ENCODE measurements around the gene UPB1. TPM values are rescaled to one million over a fixed set of nuclear protein-coding genes. Genes with fewer than 3 reads are reported as not detected.
A peak's percentile ranks its signal among the peaks of the same experiment; 100 is the strongest.

UPB1 gene
- total and polyA plus RNA-seq, 9 of the 15 experiments (the other 6 are each of a cell fraction or from before 2014, with no cell fraction given) = 0.06 to 0.11 TPM; not detected in 7

- no peak for TF ChIP-seq PTTG1 (tag; IDR thresholded peaks at IDR 0.05; ENCODE audit: low read depth)
- no peak for TF ChIP-seq FOXJ2 (tag; IDR thresholded peaks at IDR 0.05)
- TF ChIP-seq, protein P1, sequence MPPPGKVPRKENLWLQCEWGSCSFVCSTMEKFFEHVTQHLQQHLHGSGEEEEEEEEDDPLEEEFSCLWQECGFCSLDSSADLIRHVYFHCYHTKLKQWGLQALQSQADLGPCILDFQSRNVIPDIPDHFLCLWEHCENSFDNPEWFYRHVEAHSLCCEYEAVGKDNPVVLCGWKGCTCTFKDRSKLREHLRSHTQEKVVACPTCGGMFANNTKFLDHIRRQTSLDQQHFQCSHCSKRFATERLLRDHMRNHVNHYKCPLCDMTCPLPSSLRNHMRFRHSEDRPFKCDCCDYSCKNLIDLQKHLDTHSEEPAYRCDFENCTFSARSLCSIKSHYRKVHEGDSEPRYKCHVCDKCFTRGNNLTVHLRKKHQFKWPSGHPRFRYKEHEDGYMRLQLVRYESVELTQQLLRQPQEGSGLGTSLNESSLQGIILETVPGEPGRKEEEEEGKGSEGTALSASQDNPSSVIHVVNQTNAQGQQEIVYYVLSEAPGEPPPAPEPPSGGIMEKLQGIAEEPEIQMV (tag; conservative IDR thresholded peaks at IDR 0.05; ENCODE audit: low read depth) = no peak
- TF ChIP-seq TRIM28 (IDR thresholded peaks at IDR 0.05) = 0 out of 2 replicates have a peak, but pooled peaks have one; percentile 45
- no peak for TF ChIP-seq CBX8 (IDR thresholded peaks at IDR 0.05; ENCODE audit: borderline replicate concordance, extremely low read depth, low read depth, low read length, poor library complexity, severe bottlenecking)
- TF ChIP-seq PBX2 (CRISPR knock-in tag; IDR thresholded peaks at IDR 0.05; ENCODE audit: low read depth) = no peak
- peak; percentile 43 for TF ChIP-seq PBX2 (tag; conservative IDR thresholded peaks at IDR 0.05; ENCODE audit: low read depth)
- TF ChIP-seq ZKSCAN1 (IDR thresholded peaks at IDR 0.05; ENCODE audit: low read depth, low read length) = no peak
- no peak for TF ChIP-seq ZNF239 (CRISPR knock-in tag; IDR thresholded peaks at IDR 0.05)
- TF ChIP-seq ZNF695 (CRISPR knock-in tag; IDR thresholded peaks at IDR 0.05) = no peak
- TF ChIP-seq CHCHD3 (CRISPR knock-in tag; IDR thresholded peaks at IDR 0.05) = no peak
- TF ChIP-seq, protein P2, sequence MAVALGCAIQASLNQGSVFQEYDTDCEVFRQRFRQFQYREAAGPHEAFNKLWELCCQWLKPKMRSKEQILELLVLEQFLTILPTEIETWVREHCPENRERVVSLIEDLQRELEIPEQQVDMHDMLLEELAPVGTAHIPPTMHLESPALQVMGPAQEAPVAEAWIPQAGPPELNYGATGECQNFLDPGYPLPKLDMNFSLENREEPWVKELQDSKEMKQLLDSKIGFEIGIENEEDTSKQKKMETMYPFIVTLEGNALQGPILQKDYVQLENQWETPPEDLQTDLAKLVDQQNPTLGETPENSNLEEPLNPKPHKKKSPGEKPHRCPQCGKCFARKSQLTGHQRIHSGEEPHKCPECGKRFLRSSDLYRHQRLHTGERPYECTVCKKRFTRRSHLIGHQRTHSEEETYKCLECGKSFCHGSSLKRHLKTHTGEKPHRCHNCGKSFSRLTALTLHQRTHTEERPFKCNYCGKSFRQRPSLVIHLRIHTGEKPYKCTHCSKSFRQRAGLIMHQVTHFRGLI (CRISPR knock-in tag; IDR thresholded peaks at IDR 0.05) = no peak
- TF ChIP-seq ZNF699 (CRISPR knock-in tag; IDR thresholded peaks at IDR 0.05; ENCODE audit: insufficient replicate concordance) = no peak
- TF ChIP-seq, protein P3, sequence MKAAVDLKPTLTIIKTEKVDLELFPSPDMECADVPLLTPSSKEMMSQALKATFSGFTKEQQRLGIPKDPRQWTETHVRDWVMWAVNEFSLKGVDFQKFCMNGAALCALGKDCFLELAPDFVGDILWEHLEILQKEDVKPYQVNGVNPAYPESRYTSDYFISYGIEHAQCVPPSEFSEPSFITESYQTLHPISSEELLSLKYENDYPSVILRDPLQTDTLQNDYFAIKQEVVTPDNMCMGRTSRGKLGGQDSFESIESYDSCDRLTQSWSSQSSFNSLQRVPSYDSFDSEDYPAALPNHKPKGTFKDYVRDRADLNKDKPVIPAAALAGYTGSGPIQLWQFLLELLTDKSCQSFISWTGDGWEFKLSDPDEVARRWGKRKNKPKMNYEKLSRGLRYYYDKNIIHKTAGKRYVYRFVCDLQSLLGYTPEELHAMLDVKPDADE (conservative IDR thresholded peaks at IDR 0.05; ENCODE audit: control insufficient read depth, low read depth, low read length) = 0 out of 2 replicates have a peak, but pooled peaks have one; percentile 34
- TF ChIP-seq CBFA2T2 (conservative IDR thresholded peaks at IDR 0.05) = no peak
- TF ChIP-seq BRCA1 (IDR thresholded peaks at IDR 0.05) = no peak
- TF ChIP-seq BRCA1 (CRISPR knock-in tag; IDR thresholded peaks at IDR 0.05) = no peak
- TF ChIP-seq, protein P4, sequence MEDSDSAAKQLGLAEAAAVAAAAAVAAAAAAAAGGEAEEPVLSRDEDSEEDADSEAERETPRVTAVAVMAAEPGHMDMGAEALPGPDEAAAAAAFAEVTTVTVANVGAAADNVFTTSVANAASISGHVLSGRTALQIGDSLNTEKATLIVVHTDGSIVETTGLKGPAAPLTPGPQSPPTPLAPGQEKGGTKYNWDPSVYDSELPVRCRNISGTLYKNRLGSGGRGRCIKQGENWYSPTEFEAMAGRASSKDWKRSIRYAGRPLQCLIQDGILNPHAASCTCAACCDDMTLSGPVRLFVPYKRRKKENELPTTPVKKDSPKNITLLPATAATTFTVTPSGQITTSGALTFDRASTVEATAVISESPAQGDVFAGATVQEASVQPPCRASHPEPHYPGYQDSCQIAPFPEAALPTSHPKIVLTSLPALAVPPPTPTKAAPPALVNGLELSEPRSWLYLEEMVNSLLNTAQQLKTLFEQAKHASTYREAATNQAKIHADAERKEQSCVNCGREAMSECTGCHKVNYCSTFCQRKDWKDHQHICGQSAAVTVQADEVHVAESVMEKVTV (CRISPR knock-in tag; IDR thresholded peaks at IDR 0.05) = no peak
- TF ChIP-seq TAF7 (tag; IDR thresholded peaks at IDR 0.05) = peak; percentile 9; the same call in 1 of the 2 replicates
Observed at GRCh38 chr22:24555165-24556039, 60.3 kb downstream of the UPB1 start, which contains the start of gene SNRPD3 (continued).

Measured in K562 (cell line).